Suprapubic skin (tissue), 4 donors: ENCODE results near the gene PCSK2.

Experiments used
- CTCF ChIP-seq, 2 donors: fragments of 200-600 bp in 1 of 2; fragments of 450-650 bp in 1 of 2; sonication (generic) in 1 of 2; IDR thresholded peaks; one replicate each; pipeline ENCODE4 v1.5.1; 2016 to 2019; ENCODE audit warnings: antibody characterized with exemption in 2 of 2, mild to moderate bottlenecking in 1 of 2, moderate library complexity in 1 of 2
- EP300 ChIP-seq: sonication (generic); formaldehyde crosslinking; IDR thresholded peaks from one replicate; pipeline ENCODE4 v1.6.1; 2017; ENCODE audit warnings: antibody characterized with exemption
- POLR2A ChIP-seq, 2 donors: fragments of 450-650 bp; IDR thresholded peaks; one replicate each; pipeline ENCODE4 v1.6.1; 2017; ENCODE audit warnings: antibody characterized with exemption in 2 of 2, mild to moderate bottlenecking in 2 of 2, moderate library complexity in 2 of 2
- POLR2AphosphoS5 ChIP-seq, 3 donors: sonication (generic); formaldehyde crosslinking; IDR thresholded peaks; one replicate each; pipeline ENCODE4 v1.6.1; 2017; ENCODE audit warnings: antibody characterized with exemption in 3 of 3

- no peak for TF ChIP-seq CTCF (IDR thresholded peaks at IDR 0.05)
- no peak for TF ChIP-seq POLR2A (IDR thresholded peaks at IDR 0.05)
- TF ChIP-seq POLR2AphosphoS5 (IDR thresholded peaks at IDR 0.05): no peak
- no peak for TF ChIP-seq EP300
Observed at GRCh38 chr20:17498641-17499040, 271.8 kb downstream of the PCSK2 start.
